SK-N-MC (cell line): ENCODE results near the gene WDFY4.

Experiments used
- DNase-seq: peaks from one replicate; pipeline ENCODE4 v3.0.0-alpha.2; 2011; ENCODE audit warnings: low read depth, low spot score
- H3K27ac ChIP-seq: fragments of 200-600 bp; sonication (generic); 2 replicates; pipeline ENCODE4 v1.5.1; 2016; ENCODE audit warnings: mixed run types
- H3K36me3 ChIP-seq: fragments of 200-600 bp; sonication (generic); 2 replicates; pipeline ENCODE4 v1.6.1; 2017; ENCODE audit warnings: antibody characterized with exemption, low read length, mixed read lengths; ENCODE audit not compliant: insufficient read depth
- H3K4me3 ChIP-seq: fragments of 200-600 bp; sonication (generic); 2 replicates; pipeline ENCODE4 v1.5.1; 2016
- H3K9ac ChIP-seq: fragments of 200-600 bp; sonication (generic); 2 replicates; pipeline ENCODE4 v1.8.0; 2017; ENCODE audit warnings: mixed run types, mixed read lengths; ENCODE audit not compliant: insufficient read length
- H3K9me3 ChIP-seq: fragments of 200-600 bp; sonication (generic); 2 replicates; pipeline ENCODE4 v1.6.1; 2017; ENCODE audit warnings: low read depth, mild to moderate bottlenecking, antibody characterized with exemption, low read length, moderate library complexity, mixed read lengths
- EZH2 ChIP-seq: fragments of 200-600 bp; sonication (generic); IDR thresholded peaks from one replicate; pipeline ENCODE4 v1.6.1; 2017; ENCODE audit warnings: antibody characterized with exemption
- FOXP2 ChIP-seq: optimal IDR thresholded peaks from 2 replicates; pipeline ENCODE3; 2011; ENCODE audit warnings: mild to moderate bottlenecking, moderate library complexity; ENCODE audit not compliant: insufficient read depth; ENCODE audit errors: extremely low read length, control extremely low read depth
- POLR2AphosphoS5 ChIP-seq: IDR thresholded peaks from 2 replicates; pipeline ENCODE4 v1.6.1; 2012; ENCODE audit warnings: mild to moderate bottlenecking, low read depth, low read length, borderline replicate concordance

Gene WDFY4

GRCh38 chr10:48906841-48907240 lies 222.2 kb downstream of the WDFY4 start:
- Histone ChIP-seq H3K9me3 (no peaks in the 10 kb centered on the region), H3K27ac (no peak overlapping the region), H3K4me3 (no peak overlapping the region), H3K9ac (no peak overlapping the region), H3K36me3 (no peaks in the 10 kb centered on the region)
- no peak for TF ChIP-seq FOXP2
- no peak for DNase-seq

GRCh38 chr10:48907730-48908129 lies 223.1 kb downstream of the WDFY4 start:
- Histone ChIP-seq H3K9me3 (no peaks in the 10 kb centered on the region), H3K4me3 (no peak overlapping the region), H3K9ac (no peak overlapping the region), H3K36me3 (no peaks in the 10 kb centered on the region), H3K27ac (no peak overlapping the region)
- TF ChIP-seq POLR2AphosphoS5 (no peak), FOXP2 (no peak), EZH2 (no peak)
- DNase-seq = no peak

GRCh38 chr10:48910548-48910947 lies 225.9 kb downstream of the WDFY4 start:
- Histone ChIP-seq H3K4me3 (no peak overlapping the region), H3K27ac (no peak overlapping the region), H3K9me3 (no peaks in the 10 kb centered on the region), H3K9ac (no peak overlapping the region), H3K36me3 (no peaks in the 10 kb centered on the region)
- DNase-seq = no peak
- TF ChIP-seq POLR2AphosphoS5 = no peak
- TF ChIP-seq EZH2 = no peak
- TF ChIP-seq FOXP2 = no peak

GRCh38 chr10:48913674-48914073 lies 229.0 kb downstream of the WDFY4 start:
- no peak overlapping the region for H3K9ac ChIP-seq
- DNase-seq = no peak
- TF ChIP-seq EZH2 = no peak
- H3K36me3 ChIP-seq = no peaks in the 10 kb centered on the region
- H3K4me3 ChIP-seq = no peak overlapping the region
- H3K9me3 ChIP-seq = no peaks in the 10 kb centered on the region
- H3K27ac ChIP-seq = no peak overlapping the region

GRCh38 chr10:48923748-48924147 lies 239.1 kb downstream of the WDFY4 start:
- H3K4me3 ChIP-seq = no peak overlapping the region
- no peak overlapping the region for H3K9ac ChIP-seq
- no peak overlapping the region for H3K27ac ChIP-seq
- no peaks in the 10 kb centered on the region for H3K36me3 ChIP-seq
- no peak for TF ChIP-seq FOXP2
- TF ChIP-seq EZH2 = no peak
- TF ChIP-seq POLR2AphosphoS5 = no peak
- DNase-seq = no peak
- no peaks in the 10 kb centered on the region for H3K9me3 ChIP-seq

GRCh38 chr10:48924988-48925387 lies 240.3 kb downstream of the WDFY4 start:
- H3K9me3 ChIP-seq = no peaks in the 10 kb centered on the region
- TF ChIP-seq EZH2 = no peak
- no peak for TF ChIP-seq FOXP2
- no peak for TF ChIP-seq POLR2AphosphoS5
- no peak overlapping the region for H3K9ac ChIP-seq
- H3K4me3 ChIP-seq = no peak overlapping the region
- no peak for DNase-seq
- H3K36me3 ChIP-seq = no peaks in the 10 kb centered on the region
- no peak overlapping the region for H3K27ac ChIP-seq

GRCh38 chr10:48926255-48926654 lies 241.6 kb downstream of the WDFY4 start:
- no peak overlapping the region for H3K27ac ChIP-seq
- TF ChIP-seq EZH2 (no peak), FOXP2 (no peak), POLR2AphosphoS5 (no peak)
- no peak overlapping the region for H3K4me3 ChIP-seq
- no peaks in the 10 kb centered on the region for H3K36me3 ChIP-seq
- no peak for DNase-seq
- H3K9me3 ChIP-seq = no peaks in the 10 kb centered on the region
- H3K9ac ChIP-seq = no peak overlapping the region

- no peaks in the 10 kb centered on the region for H3K9me3 ChIP-seq
- no peak overlapping the region for H3K27ac ChIP-seq
- H3K9ac ChIP-seq = no peak overlapping the region
- TF ChIP-seq EZH2 (no peak), POLR2AphosphoS5 (no peak), FOXP2 (no peak)
- H3K4me3 ChIP-seq = no peak overlapping the region
- no peak for DNase-seq
- no peaks in the 10 kb centered on the region for H3K36me3 ChIP-seq
Measured at GRCh38 chr10:48926764-48927540, 242.3 kb downstream of the WDFY4 start.

GRCh38 chr10:48929413-48929990 lies 244.8 kb downstream of the WDFY4 start:
- no peak overlapping the region for H3K9ac ChIP-seq
- no peak overlapping the region for H3K4me3 ChIP-seq
- TF ChIP-seq FOXP2 (no peak), EZH2 (no peak), POLR2AphosphoS5 (no peak)
- no peak overlapping the region for H3K27ac ChIP-seq
- no peaks in the 10 kb centered on the region for H3K9me3 ChIP-seq
- H3K36me3 ChIP-seq = no peaks in the 10 kb centered on the region
- DNase-seq = no peak
